Ishikawa (cell line): ENCODE measurements around the gene NPHS1.

Experiments used
- CEBPB ChIP-seq: IDR thresholded peaks from 2 replicates; pipeline ENCODE4 v1.6.1; 2012
- CREB1 ChIP-seq: IDR thresholded peaks from 2 replicates; pipeline ENCODE4 v1.6.1; 2012; ENCODE audit warnings: low read depth
- EP300 ChIP-seq: IDR thresholded peaks from 2 replicates; pipeline ENCODE4 v1.6.1; 2012; ENCODE audit warnings: borderline replicate concordance
- FOXM1 ChIP-seq: IDR thresholded peaks from 2 replicates; pipeline ENCODE4 v1.6.1; 2012; ENCODE audit warnings: low read depth, borderline replicate concordance
- RAD21 ChIP-seq: IDR thresholded peaks from 2 replicates; pipeline ENCODE4 v1.6.1; 2012; ENCODE audit warnings: low read depth
- TAF1 ChIP-seq: IDR thresholded peaks from 2 replicates; pipeline ENCODE4 v1.6.1; 2012; ENCODE audit warnings: low read depth, mild to moderate bottlenecking
- TCF12 ChIP-seq: IDR thresholded peaks from 2 replicates; pipeline ENCODE4 v1.6.1; 2012; ENCODE audit warnings: low read depth
- YY1 ChIP-seq: IDR thresholded peaks from 2 replicates; pipeline ENCODE4 v1.6.1; 2012; ENCODE audit warnings: low read depth
- TF ChIP-seq, protein P1 (sequence below): IDR thresholded peaks from 2 replicates; pipeline ENCODE4 v1.6.1; 2012
- TF ChIP-seq, protein P2 (sequence below): IDR thresholded peaks from 2 replicates; pipeline ENCODE4 v1.6.1; 2012; ENCODE audit warnings: low read depth, mild to moderate bottlenecking
- TF ChIP-seq, protein P3 (sequence below): IDR thresholded peaks from 2 replicates; pipeline ENCODE4 v1.6.1; 2012

DNA sequence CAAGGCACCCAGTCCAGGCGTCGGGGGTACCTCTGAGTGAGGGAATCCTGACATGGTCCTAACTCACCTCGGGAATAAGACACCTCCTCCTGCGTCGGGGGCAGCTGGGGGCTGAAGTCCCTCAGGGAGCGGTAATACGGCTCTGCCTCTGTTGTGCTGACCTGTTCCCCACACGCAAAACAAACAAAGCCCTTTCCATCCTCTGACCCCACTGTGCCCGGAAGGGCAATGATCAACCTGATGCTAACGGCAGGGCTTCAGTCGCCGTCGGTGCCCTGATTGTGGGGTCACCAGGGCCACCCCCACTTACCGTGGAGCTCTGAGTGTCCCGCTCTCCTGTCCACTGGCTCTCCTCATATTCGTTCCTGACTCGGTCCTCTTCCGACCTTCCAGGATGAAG, 21.3 kb downstream of the NPHS1 start:
- TF ChIP-seq YY1 (no peak), RAD21 (no peak), TAF1 (no peak), EP300 (no peak), TCF12 (no peak), CREB1 (no peak), CEBPB (no peak), FOXM1 (no peak)
- TF ChIP-seq, protein P1, sequence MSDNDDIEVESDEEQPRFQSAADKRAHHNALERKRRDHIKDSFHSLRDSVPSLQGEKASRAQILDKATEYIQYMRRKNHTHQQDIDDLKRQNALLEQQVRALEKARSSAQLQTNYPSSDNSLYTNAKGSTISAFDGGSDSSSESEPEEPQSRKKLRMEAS, result no peak
- TF ChIP-seq, protein P2, sequence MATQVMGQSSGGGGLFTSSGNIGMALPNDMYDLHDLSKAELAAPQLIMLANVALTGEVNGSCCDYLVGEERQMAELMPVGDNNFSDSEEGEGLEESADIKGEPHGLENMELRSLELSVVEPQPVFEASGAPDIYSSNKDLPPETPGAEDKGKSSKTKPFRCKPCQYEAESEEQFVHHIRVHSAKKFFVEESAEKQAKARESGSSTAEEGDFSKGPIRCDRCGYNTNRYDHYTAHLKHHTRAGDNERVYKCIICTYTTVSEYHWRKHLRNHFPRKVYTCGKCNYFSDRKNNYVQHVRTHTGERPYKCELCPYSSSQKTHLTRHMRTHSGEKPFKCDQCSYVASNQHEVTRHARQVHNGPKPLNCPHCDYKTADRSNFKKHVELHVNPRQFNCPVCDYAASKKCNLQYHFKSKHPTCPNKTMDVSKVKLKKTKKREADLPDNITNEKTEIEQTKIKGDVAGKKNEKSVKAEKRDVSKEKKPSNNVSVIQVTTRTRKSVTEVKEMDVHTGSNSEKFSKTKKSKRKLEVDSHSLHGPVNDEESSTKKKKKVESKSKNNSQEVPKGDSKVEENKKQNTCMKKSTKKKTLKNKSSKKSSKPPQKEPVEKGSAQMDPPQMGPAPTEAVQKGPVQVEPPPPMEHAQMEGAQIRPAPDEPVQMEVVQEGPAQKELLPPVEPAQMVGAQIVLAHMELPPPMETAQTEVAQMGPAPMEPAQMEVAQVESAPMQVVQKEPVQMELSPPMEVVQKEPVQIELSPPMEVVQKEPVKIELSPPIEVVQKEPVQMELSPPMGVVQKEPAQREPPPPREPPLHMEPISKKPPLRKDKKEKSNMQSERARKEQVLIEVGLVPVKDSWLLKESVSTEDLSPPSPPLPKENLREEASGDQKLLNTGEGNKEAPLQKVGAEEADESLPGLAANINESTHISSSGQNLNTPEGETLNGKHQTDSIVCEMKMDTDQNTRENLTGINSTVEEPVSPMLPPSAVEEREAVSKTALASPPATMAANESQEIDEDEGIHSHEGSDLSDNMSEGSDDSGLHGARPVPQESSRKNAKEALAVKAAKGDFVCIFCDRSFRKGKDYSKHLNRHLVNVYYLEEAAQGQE, result no peak
- TF ChIP-seq, protein P3, sequence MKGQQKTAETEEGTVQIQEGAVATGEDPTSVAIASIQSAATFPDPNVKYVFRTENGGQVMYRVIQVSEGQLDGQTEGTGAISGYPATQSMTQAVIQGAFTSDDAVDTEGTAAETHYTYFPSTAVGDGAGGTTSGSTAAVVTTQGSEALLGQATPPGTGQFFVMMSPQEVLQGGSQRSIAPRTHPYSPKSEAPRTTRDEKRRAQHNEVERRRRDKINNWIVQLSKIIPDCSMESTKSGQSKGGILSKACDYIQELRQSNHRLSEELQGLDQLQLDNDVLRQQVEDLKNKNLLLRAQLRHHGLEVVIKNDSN, result no peak
